ENCODE measurements around the gene PRPF4.
A peak's percentile ranks its signal among the peaks of the same experiment; 100 is the strongest.
"Not testable (repeated sequence)": the region's sequence is repeated elsewhere in the genome, so short reads cannot be mapped to it uniquely, and the experiment has no call there.

The PRPF4 gene

GRCh38 chr9:113275157-113276131 is at the start of gene PRPF4, which contains the start of gene CDC26:
TSS of gene PRPF4 (plus strand) at chr9:113275658. CDS start at chr9:113275744, 86 bp downstream.
TSS of gene CDC26 (minus strand) at chr9:113275572. CDS start at chr9:113272507, 3,065 bp downstream.
- DNase-seq: peak; percentile 98

- no peak for DNase-seq
Measured at GRCh38 chr9:113227436-113227835, 48.0 kb upstream of the PRPF4 start.

- no peak for DNase-seq
Measured at GRCh38 chr9:113228130-113228665, 47.3 kb upstream of the PRPF4 start.

- no peak for DNase-seq
Measured at GRCh38 chr9:113231701-113232100, 43.8 kb upstream of the PRPF4 start.

- not testable (repeated sequence) for DNase-seq
Measured at GRCh38 chr9:113235701-113236255, 39.7 kb upstream of the PRPF4 start.

GRCh38 chr9:113237026-113237425 is 38.4 kb upstream of the PRPF4 start:
- DNase-seq: no peak

- DNase-seq: no peak
Measured at GRCh38 chr9:113238202-113238858, 37.1 kb upstream of the PRPF4 start.

GRCh38 chr9:113238859-113239232 is 36.6 kb upstream of the PRPF4 start:
- DNase-seq: no peak

GRCh38 chr9:113241161-113241560 is 34.3 kb upstream of the PRPF4 start:
- no peak for DNase-seq

GRCh38 chr9:113244556-113244955 is 30.9 kb upstream of the PRPF4 start:
- DNase-seq: no peak

- no peak for DNase-seq
Measured at GRCh38 chr9:113245894-113246293, 29.6 kb upstream of the PRPF4 start.

GRCh38 chr9:113246928-113247327 is 28.5 kb upstream of the PRPF4 start:
- DNase-seq: no peak

- no peak for DNase-seq
Measured at GRCh38 chr9:113247640-113248039, 27.8 kb upstream of the PRPF4 start.

GRCh38 chr9:113249661-113250060 is 25.8 kb upstream of the PRPF4 start:
- DNase-seq: not testable (repeated sequence)

GRCh38 chr9:113250807-113251206 is 24.7 kb upstream of the PRPF4 start:
- DNase-seq: no peak

GRCh38 chr9:113254991-113255390 is 20.5 kb upstream of the PRPF4 start:
- DNase-seq: no peak

GRCh38 chr9:113255438-113255837 is 20.0 kb upstream of the PRPF4 start:
- DNase-seq: no peak

- no peak for DNase-seq
Measured at GRCh38 chr9:113257863-113258262, 17.6 kb upstream of the PRPF4 start.

- no peak for DNase-seq
Measured at GRCh38 chr9:113258282-113258681, 17.2 kb upstream of the PRPF4 start.

- DNase-seq: no peak
Measured at GRCh38 chr9:113261917-113262671, 13.4 kb upstream of the PRPF4 start.

- no peak for DNase-seq
Measured at GRCh38 chr9:113266174-113266573, 9.3 kb upstream of the PRPF4 start.

GRCh38 chr9:113267911-113268566 is 7.4 kb upstream of the PRPF4 start:
- no peak for DNase-seq
